Activated T-cell treated with anti-CD3 and anti-CD28 coated beads for 4 hours (primary cell): Measurements from ENCODE around the gene PACS2.

ENCODE experiments used
- DNase-seq: peaks from one replicate; pipeline ENCODE4 v3.0.0-alpha.2; 2020

PACS2 gene

GRCh38 chr14:105446971-105447370 lies 132.4 kb downstream of the PACS2 start:
- no peak for DNase-seq
